Lower lobe of right lung (tissue), 2 donors: ENCODE data around the gene TCF15. TPM values are rescaled to one million over a fixed set of nuclear protein-coding genes. Genes with fewer than 3 reads are reported as not detected.
A peak's percentile ranks its signal among the peaks of the same experiment; 100 is the strongest.

Source experiments
- ATAC-seq, 2 donors: fragments of 200-7000 bp; cut with Tn5 transposase; one replicate each; pipeline ENCODE4 v1.9.1; 2020 to 2022; ENCODE audit warnings: mild to moderate bottlenecking in 2 of 2, moderate library complexity in 2 of 2
- DNase-seq: peaks from one replicate; pipeline ENCODE4 v3.0.0-alpha.2; 2020
- H3K27ac ChIP-seq: fragments of 200-600 bp; one replicate; pipeline ENCODE4 v1.8.0; 2022
- H3K27me3 ChIP-seq: fragments of 200-600 bp; one replicate; pipeline ENCODE4 v1.8.0; 2022; ENCODE audit warnings: low read depth
- H3K36me3 ChIP-seq: fragments of 200-600 bp; one replicate; pipeline ENCODE4 v1.8.0; 2022; ENCODE audit warnings: mild to moderate bottlenecking
- H3K4me1 ChIP-seq: fragments of 200-600 bp; one replicate; pipeline ENCODE4 v1.8.0; 2022
- H3K4me3 ChIP-seq: fragments of 200-600 bp; one replicate; pipeline ENCODE4 v1.8.0; 2022; ENCODE audit warnings: mild to moderate bottlenecking
- H3K9me3 ChIP-seq: fragments of 200-600 bp; one replicate; pipeline ENCODE4 v1.8.0; 2022
- intact Hi-C: fragments of 100-400 bp; cut with DNase I; formaldehyde crosslinking; loops from one replicate; pipeline ENCODE4 v1.11.0; 2022
- total RNA-seq: library from RNA; stranded (reverse); fragmentation: NEBNext Ultra II Directional; extraction: Animal tissue kit (Norgen Biotek cat#: 25700); gene quantifications from one replicate; pipeline ENCODE4 v1.2.1, GENCODE V29; 2021
- TF ChIP-seq, protein P1 (sequence below): fragments of 200-600 bp; IDR thresholded peaks from one replicate; pipeline ENCODE4 v1.8.0; 2022; ENCODE audit warnings: antibody characterized with exemption, mild to moderate bottlenecking
- donor health status: DM: no; HTN: yes; CAD: no; lungs with severe emphysema.

TCF15 gene
- total RNA-seq, 1 donor from 2014 or later, result 0.65 TPM

DNA sequence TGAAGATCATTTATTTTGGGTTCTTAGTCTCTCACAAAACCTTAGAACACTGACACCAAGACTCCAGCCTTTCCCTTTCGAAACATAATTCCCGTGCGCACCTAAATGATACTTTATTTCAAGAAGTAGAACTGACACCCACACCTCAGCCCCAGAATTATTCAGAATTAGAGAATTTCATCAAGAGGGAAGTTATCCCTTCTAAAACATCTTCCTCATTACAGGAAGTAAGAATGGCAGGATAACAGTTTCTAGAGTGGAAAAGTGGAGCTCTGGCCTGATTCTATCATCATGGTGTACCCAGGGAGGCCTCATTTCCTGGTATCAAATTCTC, 44.3 kb upstream of the TCF15 start:
- no peak overlapping the region for H3K4me3 ChIP-seq
- H3K27me3 ChIP-seq, result peaks cover 13% of the 10 kb centered on the region
- peaks cover 42% of the 10 kb centered on the region for H3K4me1 ChIP-seq
- no peak for DNase-seq
- intact Hi-C loops, result no loop called here
- no peak for ATAC-seq
- peaks cover 11% of the 10 kb centered on the region for H3K36me3 ChIP-seq
- H3K27ac ChIP-seq, result peak overlapping the region; percentile 91
- no peaks in the 10 kb centered on the region for H3K9me3 ChIP-seq
- TF ChIP-seq, protein P1, sequence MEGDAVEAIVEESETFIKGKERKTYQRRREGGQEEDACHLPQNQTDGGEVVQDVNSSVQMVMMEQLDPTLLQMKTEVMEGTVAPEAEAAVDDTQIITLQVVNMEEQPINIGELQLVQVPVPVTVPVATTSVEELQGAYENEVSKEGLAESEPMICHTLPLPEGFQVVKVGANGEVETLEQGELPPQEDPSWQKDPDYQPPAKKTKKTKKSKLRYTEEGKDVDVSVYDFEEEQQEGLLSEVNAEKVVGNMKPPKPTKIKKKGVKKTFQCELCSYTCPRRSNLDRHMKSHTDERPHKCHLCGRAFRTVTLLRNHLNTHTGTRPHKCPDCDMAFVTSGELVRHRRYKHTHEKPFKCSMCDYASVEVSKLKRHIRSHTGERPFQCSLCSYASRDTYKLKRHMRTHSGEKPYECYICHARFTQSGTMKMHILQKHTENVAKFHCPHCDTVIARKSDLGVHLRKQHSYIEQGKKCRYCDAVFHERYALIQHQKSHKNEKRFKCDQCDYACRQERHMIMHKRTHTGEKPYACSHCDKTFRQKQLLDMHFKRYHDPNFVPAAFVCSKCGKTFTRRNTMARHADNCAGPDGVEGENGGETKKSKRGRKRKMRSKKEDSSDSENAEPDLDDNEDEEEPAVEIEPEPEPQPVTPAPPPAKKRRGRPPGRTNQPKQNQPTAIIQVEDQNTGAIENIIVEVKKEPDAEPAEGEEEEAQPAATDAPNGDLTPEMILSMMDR, result no peak

DNA sequence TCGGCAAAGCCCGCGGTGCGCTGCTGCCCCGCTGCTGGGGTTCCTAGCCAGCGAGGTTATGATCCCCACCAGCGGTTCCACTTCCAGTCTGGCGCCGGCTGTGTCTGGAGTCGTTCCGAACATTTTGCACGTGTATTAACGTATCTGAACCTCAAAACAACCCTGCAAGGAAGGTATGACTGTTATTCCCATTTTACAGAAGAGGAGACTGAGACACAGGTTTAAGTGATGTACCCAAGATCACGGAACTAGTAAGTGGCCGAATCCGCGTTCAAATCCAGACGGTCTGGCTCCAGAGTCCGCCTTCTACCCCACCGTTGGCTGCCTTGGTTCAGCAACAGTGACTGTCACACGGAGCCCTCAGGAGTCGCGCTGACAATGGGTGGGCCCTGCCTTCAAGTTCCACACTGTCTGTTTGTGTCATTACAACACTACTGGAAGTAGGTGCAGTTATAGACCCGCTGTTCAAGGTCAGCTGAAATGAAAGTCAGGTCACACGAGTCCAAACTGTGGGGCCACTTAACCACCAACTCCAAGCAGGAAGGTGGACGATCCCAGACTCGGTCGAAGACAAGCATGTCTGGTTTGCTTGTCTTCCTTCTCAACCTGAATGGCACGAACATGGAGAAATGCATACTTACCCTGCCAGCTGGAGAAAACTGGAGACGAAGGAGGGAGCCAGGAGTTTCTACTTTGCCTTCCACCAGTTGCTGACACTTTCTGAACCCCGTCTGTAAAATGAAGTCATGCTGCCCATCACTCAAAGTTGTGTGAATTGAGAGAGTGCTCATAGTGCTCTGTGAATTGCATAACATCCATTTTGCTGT, 43.7 kb upstream of the TCF15 start:
- intact Hi-C loops, result no loop called here
- Histone ChIP-seq H3K36me3 (peaks cover 13% of the 10 kb centered on the region), H3K4me1 (peaks cover 37% of the 10 kb centered on the region), H3K27ac (peak overlapping the region; percentile 91), H3K4me3 (peak overlapping the region; percentile 90), H3K27me3 (peaks cover 9% of the 10 kb centered on the region), H3K9me3 (no peaks in the 10 kb centered on the region)
- no peak for DNase-seq
- TF ChIP-seq, protein P1, result no peak
- peak in 1 of 2 donors; percentile 2 for ATAC-seq

DNA sequence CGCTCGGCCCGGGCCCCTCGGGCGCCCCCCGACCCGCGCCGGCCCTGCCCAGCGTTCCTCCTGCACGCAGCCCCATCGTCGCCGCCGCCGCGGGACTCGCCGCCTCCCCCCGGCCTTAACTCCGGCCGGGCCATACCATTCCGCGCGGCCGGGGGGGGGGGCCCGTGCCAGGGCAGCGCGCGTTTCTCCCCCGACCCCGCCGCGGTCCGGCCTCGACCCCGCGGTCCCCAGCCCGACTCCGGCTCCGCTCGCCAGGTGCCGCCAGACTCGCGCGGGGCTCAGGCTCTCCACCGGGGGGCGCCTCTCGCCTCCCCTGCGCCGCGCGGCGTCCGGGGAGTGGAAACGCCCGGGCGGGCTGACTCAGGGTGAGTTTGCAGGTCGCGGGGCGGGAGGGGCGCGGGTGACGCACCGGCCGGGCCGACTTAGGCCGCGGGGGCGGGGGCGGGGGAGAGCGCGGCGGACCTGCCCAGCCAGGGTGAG, 43.0 kb upstream of the TCF15 start, which contains the start of gene SRXN1:
TSS of gene SRXN1 (minus strand) at position 91 of the 480 bp plus-strand sequence. CDS start at position 76, 15 bp downstream.
- intact Hi-C loops, result no loop called here
- H3K4me1 ChIP-seq, result peaks cover 34% of the 10 kb centered on the region
- peaks cover 19% of the 10 kb centered on the region for H3K36me3 ChIP-seq
- TF ChIP-seq, protein P1, result peak; percentile 49
- peak within 1 kb of the TSS; percentile 90 for H3K4me3 ChIP-seq
- peak; percentile 95 for DNase-seq
- no peaks in the 10 kb centered on the region for H3K9me3 ChIP-seq
- ATAC-seq, result peak; percentile 96 to 98
- H3K27me3 ChIP-seq, result peaks cover 3% of the 10 kb centered on the region
- peak within 1 kb of the TSS; percentile 91 for H3K27ac ChIP-seq

DNA sequence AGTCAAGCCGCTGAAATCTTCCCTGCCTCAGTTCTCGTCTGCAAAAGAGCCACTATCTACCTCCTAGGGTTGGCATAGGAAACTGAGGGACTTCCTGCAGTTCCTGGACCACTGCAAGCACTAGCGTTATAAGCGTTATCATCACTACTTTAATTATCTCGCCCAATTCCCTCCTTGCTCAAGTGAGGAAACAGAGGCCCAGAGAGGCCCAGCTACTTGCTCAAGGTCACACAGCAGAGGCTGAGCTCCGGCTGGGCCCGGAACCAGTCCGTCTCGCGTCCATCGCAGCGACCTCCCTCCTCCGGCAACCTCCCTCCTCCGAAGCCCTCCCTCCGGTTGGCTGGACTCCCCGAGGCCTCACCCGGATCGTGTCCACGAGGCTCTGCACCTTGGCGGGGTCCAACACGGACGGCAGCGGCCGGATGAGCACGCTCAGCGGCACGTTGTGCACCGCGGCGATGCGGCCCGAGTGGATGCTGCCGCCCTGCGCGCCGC, 42.6 kb upstream of the TCF15 start:
- intact Hi-C loops, result no loop called here
- Histone ChIP-seq H3K4me1 (peaks cover 34% of the 10 kb centered on the region), H3K4me3 (peak overlapping the region; percentile 90), H3K9me3 (no peaks in the 10 kb centered on the region), H3K36me3 (peaks cover 24% of the 10 kb centered on the region), H3K27me3 (no peaks in the 10 kb centered on the region), H3K27ac (peak overlapping the region; percentile 91)
- TF ChIP-seq, protein P1, result no peak
- peak; percentile 66 for DNase-seq
- ATAC-seq, result peak in 1 of 2 donors; percentile 10

DNA sequence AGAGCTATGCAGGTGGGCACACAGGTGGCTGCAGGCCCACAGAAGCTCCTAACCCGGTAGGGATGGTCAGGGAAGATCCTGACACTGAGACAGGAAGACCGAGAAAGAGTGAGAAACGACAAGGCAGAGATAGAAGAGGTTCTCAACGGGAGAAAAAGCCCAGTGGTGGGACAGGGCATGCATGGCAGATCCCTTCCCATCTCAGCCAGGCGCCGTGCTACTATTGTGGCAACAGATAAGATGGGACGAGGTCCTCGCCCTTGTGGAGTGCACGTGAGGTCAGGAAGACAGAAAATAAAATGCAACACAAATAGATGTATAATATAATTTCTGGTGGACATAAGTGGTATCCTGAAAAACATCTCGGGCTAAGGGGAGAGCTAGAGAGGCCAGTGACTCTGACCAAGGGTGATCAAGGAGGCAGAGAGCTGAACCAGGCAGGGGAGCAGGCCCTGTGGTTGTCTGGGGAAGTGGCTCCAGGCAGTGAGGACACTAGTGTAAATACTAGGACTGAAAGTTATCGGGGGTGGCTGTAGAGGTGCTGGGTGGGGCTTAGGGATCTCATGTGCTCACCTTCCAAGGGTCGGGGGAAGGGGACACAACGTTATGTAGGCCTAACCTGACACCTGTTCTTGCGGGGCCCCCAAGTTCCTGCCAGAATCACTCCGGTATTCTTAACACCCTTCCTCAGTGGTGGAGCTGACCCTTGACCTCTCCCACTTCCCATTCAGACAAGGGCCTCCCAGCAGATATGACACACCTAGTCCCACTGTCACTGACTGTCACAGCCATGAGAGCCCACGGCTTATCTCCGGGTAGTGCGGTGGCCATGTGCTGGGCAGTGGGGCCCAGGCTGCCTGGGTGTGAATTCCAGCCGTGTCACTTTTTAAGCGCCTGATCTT, 41.9 kb upstream of the TCF15 start:
- ATAC-seq (peak; percentile 3 to 21), DNase-seq (no peak)
- peak overlapping the region; percentile 90 for H3K4me3 ChIP-seq
- H3K36me3 ChIP-seq, result peaks cover 31% of the 10 kb centered on the region
- H3K27me3 ChIP-seq, result no peaks in the 10 kb centered on the region
- H3K9me3 ChIP-seq, result no peaks in the 10 kb centered on the region
- TF ChIP-seq, protein P1, result no peak
- peaks cover 34% of the 10 kb centered on the region for H3K4me1 ChIP-seq
- intact Hi-C loops, result no loop called here
- H3K27ac ChIP-seq, result peak overlapping the region; percentile 91
